Skeletal muscle tissue (tissue), 4 donors: ENCODE data around the gene EIF2B2. TPM values are rescaled to one million over a fixed set of nuclear protein-coding genes. Genes with fewer than 3 reads are reported as not detected.

ENCODE experiments used
- H3K27ac ChIP-seq: one replicate; pipeline ENCODE4 v1.7.0; 2013; ENCODE audit warnings: mild to moderate bottlenecking, low read depth, low read length, inconsistent platforms
- H3K27me3 ChIP-seq, 3 donors: one replicate each; pipeline ENCODE4 v1.7.0; 2013; ENCODE audit warnings: low read length in 3 of 3; ENCODE audit not compliant: control insufficient read depth in 3 of 3, insufficient read depth in 3 of 3
- H3K36me3 ChIP-seq, 3 donors: one replicate each; pipeline ENCODE4 v1.7.0; 2013; ENCODE audit warnings: low read length in 3 of 3; ENCODE audit not compliant: control insufficient read depth in 3 of 3, insufficient read depth in 3 of 3
- H3K4me1 ChIP-seq, 3 donors: one replicate each; pipeline ENCODE4 v1.7.0; 2013; ENCODE audit warnings: low read length in 3 of 3, mild to moderate bottlenecking in 3 of 3; ENCODE audit not compliant: control insufficient read depth in 3 of 3, insufficient read depth in 3 of 3
- H3K4me3 ChIP-seq, 3 donors: one replicate each; pipeline ENCODE4 v1.7.0; 2013; ENCODE audit warnings: low read length in 3 of 3
- H3K9ac ChIP-seq, 3 donors: one replicate each; pipeline ENCODE4 v1.7.0; 2013; ENCODE audit warnings: low read length in 3 of 3, mild to moderate bottlenecking in 3 of 3, moderate library complexity in 2 of 3, low read depth in 1 of 3
- H3K9me3 ChIP-seq, 3 donors: one replicate each; pipeline ENCODE4 v1.7.0; 2013; ENCODE audit warnings: low read length in 3 of 3; ENCODE audit not compliant: control insufficient read depth in 3 of 3
- total RNA-seq: library from RNA; depleted of rRNA; stranded (reverse); fragments of >200 nt; gene quantifications from one replicate; pipeline ENCODE4 v1.2.3, GENCODE V29; 2014
- donor health status: Osteomylitis.

EIF2B2 gene
- total RNA-seq, 1 donor from 2014 or later: 18.8 TPM

DNA sequence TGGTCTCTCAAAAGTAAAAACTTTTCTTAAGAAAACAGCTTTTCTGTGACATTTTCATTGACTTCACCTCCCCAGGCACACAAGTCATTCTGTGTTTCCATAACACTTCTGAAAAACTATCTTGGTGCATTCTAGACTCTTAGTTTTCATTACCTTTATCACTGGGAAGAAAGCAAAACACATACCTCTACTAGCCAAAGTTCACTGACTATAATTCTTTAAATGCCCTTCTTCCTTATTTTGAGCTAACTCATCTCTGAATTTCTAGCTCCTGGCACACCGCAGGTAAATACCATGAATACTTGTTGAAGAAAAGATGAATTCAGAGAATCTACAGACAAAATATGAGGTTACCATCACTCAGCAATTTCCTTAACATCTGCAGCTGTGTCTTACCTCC is 27.4 kb downstream of the EIF2B2 start:
- H3K36me3 ChIP-seq: peaks cover 27 to 41% (median 34%) of the 10 kb centered on the region in 3 donors
- no peak overlapping the region for H3K9ac ChIP-seq
- no peak overlapping the region for H3K4me3 ChIP-seq
- no peaks in the 10 kb centered on the region for H3K9me3 ChIP-seq
- no peaks in the 10 kb centered on the region for H3K4me1 ChIP-seq
- no peaks in the 10 kb centered on the region for H3K27me3 ChIP-seq
- no peak overlapping the region for H3K27ac ChIP-seq

DNA sequence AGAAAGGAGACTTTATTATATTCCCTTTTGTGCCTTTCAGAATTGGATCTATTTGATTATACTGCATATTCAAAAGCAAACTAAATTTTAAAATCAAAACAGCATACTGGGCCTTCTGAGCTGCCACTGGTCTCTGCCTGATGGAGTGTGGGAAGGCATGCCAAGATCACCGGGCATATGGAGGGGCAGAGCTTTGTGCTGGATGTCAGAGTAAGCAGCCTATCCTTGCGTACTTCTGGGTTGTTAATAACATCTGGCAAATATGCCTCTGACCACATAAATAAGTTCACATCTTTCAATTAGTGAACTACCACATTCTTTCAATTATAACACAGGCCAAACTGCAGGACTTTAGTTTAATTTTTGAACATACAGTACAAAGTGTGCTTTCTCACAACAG is 30.2 kb downstream of the EIF2B2 start:
- no peak overlapping the region for H3K4me3 ChIP-seq
- no peak overlapping the region for H3K9ac ChIP-seq
- H3K27me3 ChIP-seq: no peaks in the 10 kb centered on the region
- H3K36me3 ChIP-seq: peaks cover 29 to 52% (median 39%) of the 10 kb centered on the region in 3 donors
- no peaks in the 10 kb centered on the region for H3K9me3 ChIP-seq
- no peaks in the 10 kb centered on the region for H3K4me1 ChIP-seq
- no peak overlapping the region for H3K27ac ChIP-seq

DNA sequence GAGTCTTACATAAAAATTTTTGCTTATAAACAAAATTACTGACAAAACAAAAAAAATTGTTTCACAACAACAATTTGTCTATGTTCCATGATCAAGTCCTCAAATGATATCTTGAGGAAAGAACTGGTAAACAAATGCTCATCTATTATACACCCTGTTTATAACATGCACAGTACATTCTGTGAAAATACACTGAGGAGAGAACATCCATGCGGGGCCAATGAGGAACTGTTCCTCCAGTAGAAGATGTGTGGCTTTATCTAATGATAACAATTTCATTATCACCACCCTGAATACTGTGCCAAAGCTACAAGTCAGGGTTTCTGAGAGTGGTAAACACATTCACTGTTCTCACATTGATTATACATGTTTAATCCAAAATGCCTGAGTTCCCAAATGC is 37.8 kb downstream of the EIF2B2 start:
- H3K27me3 ChIP-seq: no peaks in the 10 kb centered on the region
- H3K9me3 ChIP-seq: no peaks in the 10 kb centered on the region
- H3K27ac ChIP-seq: no peak overlapping the region
- no peak overlapping the region for H3K9ac ChIP-seq
- H3K4me3 ChIP-seq: no peak overlapping the region
- H3K36me3 ChIP-seq: peaks cover 15 to 31% (median 24%) of the 10 kb centered on the region in 3 donors
- peaks cover 0 to 6% (median 5%) of the 10 kb centered on the region in 3 donors for H3K4me1 ChIP-seq

DNA sequence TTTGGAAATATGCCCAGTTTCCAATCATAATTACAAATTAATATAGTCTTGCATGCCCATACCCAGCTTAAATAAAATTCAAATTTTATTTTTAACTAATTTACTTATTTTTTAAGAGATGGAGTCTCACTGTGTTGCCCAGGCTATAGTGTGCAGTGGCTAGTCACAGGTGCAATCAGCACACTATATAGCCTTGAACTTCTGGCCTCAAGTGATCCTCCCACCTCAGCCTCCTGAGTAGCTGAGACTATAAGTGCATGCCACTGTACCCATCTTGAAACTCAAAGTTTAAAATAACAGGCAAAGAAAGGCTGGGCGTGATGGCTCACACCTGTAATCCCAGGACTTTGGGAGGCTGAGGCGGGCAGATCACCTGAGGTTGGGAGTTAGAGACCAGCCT is 38.2 kb downstream of the EIF2B2 start:
- peaks cover 11 to 27% (median 20%) of the 10 kb centered on the region in 3 donors for H3K36me3 ChIP-seq
- H3K9me3 ChIP-seq: no peaks in the 10 kb centered on the region

DNA sequence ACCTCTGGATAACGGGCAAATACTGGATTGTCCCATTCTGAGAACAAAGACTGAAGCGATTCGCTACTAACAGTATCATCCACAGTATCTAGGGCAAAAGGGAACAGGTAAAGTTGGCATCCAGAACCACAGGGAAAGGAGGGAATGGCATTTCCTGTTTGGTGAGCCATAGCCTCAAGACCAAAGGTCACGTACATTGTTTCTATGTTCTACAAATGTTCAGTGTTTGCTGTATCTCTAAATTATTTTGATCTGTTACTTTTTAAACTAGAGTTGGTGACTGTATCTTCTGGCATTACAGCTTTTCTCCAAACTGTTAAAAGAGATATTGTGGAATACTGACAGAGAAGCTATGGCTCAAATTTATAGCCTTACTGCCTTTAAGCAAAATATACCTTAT is 38.9 kb downstream of the EIF2B2 start:
- Histone ChIP-seq H3K4me1 (peaks cover 0 to 8% (median 5%) of the 10 kb centered on the region in 3 donors), H3K27me3 (no peaks in the 10 kb centered on the region), H3K9ac (no peak overlapping the region), H3K9me3 (no peaks in the 10 kb centered on the region), H3K27ac (no peak overlapping the region), H3K4me3 (no peak overlapping the region), H3K36me3 (peaks cover 10 to 25% (median 17%) of the 10 kb centered on the region in 3 donors)

More for the DNA sequence above, 38.2 kb downstream of the EIF2B2 start:
- Histone ChIP-seq H3K9ac (no peak overlapping the region), H3K27ac (no peak overlapping the region), H3K27me3 (no peaks in the 10 kb centered on the region), H3K4me3 (no peak overlapping the region), H3K4me1 (peaks cover 0 to 8% (median 5%) of the 10 kb centered on the region in 3 donors)

DNA sequence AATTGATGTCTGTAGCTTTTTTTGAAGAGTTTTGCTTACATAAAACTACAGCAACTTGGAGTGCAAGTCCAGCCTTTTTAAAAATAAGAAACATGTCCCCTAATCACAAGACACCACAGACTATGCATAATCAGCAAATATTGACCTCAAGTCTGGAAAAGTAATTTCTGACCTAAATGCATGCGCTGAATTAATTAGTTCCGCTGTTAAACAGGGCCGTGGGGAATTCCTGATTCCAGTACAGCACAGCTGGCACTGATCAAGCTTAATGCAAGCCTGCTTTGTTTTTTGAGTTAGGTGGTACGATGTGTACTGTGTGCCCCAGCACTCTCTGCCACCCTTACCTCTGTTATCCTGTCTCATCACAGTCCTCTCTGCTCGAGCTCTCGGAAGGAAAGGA is 39.3 kb downstream of the EIF2B2 start:
- no peak overlapping the region for H3K9ac ChIP-seq
- H3K27ac ChIP-seq: no peak overlapping the region
- peaks cover 10 to 23% (median 12%) of the 10 kb centered on the region in 3 donors for H3K36me3 ChIP-seq

DNA sequence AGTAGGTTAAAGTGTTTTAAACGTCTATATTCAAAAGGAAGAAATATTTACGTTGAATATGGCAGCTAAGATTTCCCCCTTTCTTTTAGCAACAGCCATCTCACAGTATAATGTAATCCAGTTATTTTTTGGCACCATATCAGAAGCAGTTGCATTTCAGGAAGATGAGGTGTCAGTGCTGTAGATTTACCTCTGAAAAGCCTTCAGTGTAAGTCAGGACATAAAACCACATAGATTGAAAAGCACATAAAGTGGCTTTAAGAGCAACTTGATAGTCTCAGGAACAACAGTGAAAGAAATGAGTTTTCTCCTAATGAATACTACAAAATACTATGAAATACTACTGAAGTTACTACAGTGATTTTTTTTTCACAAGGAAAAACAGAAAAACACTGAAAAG is 41.6 kb downstream of the EIF2B2 start:
- H3K9me3 ChIP-seq: no peaks in the 10 kb centered on the region
- H3K36me3 ChIP-seq: peaks cover 3 to 10% (median 9%) of the 10 kb centered on the region in 3 donors
- H3K9ac ChIP-seq: no peak overlapping the region

More for the DNA sequence above, 39.3 kb downstream of the EIF2B2 start:
- H3K4me1 ChIP-seq: peaks cover 0 to 8% (median 5%) of the 10 kb centered on the region in 3 donors
- no peaks in the 10 kb centered on the region for H3K9me3 ChIP-seq
- H3K27me3 ChIP-seq: no peaks in the 10 kb centered on the region
- H3K4me3 ChIP-seq: no peak overlapping the region

DNA sequence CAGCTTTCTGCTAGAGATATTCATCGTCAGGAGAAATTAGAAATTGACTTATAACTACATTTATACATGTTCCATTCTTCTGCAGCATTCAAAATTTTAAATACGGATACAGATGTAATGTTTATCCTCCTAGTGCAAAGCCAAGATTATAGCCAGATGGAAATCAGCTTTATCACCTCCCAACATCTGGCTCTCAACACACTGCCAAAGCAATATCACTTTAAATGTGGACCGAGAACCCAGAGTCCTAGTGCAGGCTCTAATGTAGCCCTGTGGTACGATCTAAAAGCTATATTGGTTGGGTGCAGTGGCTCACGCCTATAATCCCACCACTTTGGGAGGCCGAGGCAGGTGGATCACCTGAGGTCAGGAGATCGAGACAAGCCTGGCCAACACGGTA is 42.0 kb downstream of the EIF2B2 start:
- H3K4me1 ChIP-seq: peaks cover 5 to 11% (median 5%) of the 10 kb centered on the region in 3 donors
- H3K27ac ChIP-seq: no peak overlapping the region
- H3K27me3 ChIP-seq: no peaks in the 10 kb centered on the region
- H3K4me3 ChIP-seq: no peak overlapping the region
- no peaks in the 10 kb centered on the region for H3K9me3 ChIP-seq
- H3K36me3 ChIP-seq: peaks cover 3 to 10% (median 9%) of the 10 kb centered on the region in 3 donors
- no peak overlapping the region for H3K9ac ChIP-seq

More for the DNA sequence above, 41.6 kb downstream of the EIF2B2 start:
- no peaks in the 10 kb centered on the region for H3K27me3 ChIP-seq
- H3K4me3 ChIP-seq: no peak overlapping the region
- H3K4me1 ChIP-seq: peaks cover 2 to 8% (median 5%) of the 10 kb centered on the region in 3 donors
- no peak overlapping the region for H3K27ac ChIP-seq

DNA sequence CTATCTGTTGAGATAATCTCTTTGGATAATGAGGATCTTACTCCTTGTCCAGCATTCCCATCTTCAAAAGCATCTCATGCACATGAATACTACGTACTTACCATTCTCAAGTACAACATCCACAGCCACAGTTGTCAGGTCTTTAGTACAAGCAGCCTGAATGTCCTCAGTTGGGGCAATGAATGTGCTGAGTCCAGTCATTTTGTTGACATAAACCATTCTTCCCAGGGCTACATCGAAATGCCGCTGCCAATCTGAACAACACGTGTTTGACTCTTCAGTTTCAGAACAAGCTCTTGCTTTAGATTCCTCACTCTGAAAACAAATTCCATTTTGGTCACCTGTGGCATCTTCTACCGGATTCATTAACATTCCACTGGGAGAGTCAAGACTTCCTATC is 43.6 kb downstream of the EIF2B2 start:
- H3K4me1 ChIP-seq: peaks cover 10 to 19% (median 15%) of the 10 kb centered on the region in 3 donors
- H3K4me3 ChIP-seq: no peak overlapping the region
- no peaks in the 10 kb centered on the region for H3K9me3 ChIP-seq
- no peak overlapping the region for H3K9ac ChIP-seq
- H3K27ac ChIP-seq: no peak overlapping the region
- no peaks in the 10 kb centered on the region for H3K27me3 ChIP-seq
- H3K36me3 ChIP-seq: peaks cover 3 to 10% (median 9%) of the 10 kb centered on the region in 3 donors

DNA sequence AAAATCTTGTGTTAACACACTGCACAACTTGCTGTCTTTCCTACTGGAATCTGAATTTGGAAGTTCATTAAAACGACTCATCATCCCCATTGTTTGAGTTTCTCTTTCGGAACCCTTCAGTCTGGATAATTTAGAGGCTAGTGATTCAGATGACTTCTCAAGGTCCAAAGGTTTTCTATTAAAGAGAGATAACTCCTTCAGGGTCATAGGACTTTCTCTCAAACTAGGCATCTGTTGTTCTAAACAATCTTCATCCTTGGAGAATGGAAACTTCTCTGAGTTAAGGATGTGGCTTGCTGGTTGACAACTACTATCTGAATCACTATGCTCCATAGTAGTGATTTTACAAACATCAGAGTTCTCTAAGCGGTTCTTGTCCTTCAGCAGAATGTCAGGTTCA is 44.2 kb downstream of the EIF2B2 start:
- Histone ChIP-seq H3K27ac (no peak overlapping the region), H3K36me3 (peaks cover 3 to 6% (median 5%) of the 10 kb centered on the region in 3 donors), H3K4me1 (peaks cover 10 to 19% (median 15%) of the 10 kb centered on the region in 3 donors), H3K9ac (no peak overlapping the region), H3K9me3 (no peaks in the 10 kb centered on the region), H3K27me3 (no peaks in the 10 kb centered on the region), H3K4me3 (no peak overlapping the region)
